Stimulated activated naive CD4-positive, alpha-beta T cell treated with Interleukin-2 at 50 U/mL for 16 hours (primary cell): ENCODE data around the gene CNRIP1.
"Not testable (repeated sequence)": the region's sequence is repeated elsewhere in the genome, so short reads cannot be mapped to it uniquely, and the experiment has no call there.

ENCODE experiments used
- DNase-seq: peaks from one replicate; lab custom pipeline; 2025; lab: John Stamatoyannopoulos, UW

CNRIP1 gene

DNA sequence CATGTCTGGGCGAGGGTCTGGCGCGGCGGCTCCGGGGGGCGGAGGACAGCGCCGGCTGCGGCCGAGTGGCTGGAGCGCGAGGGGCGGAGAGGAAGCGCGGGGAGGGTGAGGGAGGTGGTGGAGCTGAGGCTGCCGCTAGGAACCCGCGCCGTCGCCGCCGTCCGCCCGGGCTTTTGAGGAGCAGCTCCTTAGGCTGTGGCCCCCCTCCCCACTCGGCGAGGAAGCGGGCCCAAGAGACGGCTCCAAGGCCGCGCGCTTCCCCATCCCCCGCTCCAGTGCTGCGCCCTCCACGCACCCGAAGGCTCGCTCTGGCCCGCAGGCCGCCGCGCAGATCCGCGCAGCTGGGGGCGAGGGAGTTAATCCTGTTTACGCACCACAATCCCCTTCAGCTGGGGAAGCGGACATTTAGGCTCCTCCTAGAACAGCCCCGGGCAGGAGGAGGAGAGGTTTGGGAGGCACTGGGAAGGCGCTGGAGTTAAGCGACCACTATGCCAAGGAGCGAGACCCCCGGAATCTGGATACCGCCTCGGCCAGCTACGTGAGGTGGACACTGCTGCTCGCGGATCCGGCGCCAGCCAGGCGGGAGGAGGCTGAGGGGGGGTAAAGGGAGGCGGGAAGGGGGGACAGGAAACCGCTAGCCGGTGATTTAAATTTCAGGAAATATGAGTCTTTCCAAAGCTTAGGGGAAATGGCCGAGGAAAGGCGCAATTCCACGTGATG, at the start of gene CNRIP1:
TSS of gene CNRIP1 (minus strand) at position 552 of the 720 bp plus-strand sequence. CDS start at position 3, 549 bp downstream.
- DNase-seq, result no peak

- no peak for DNase-seq
Observed at GRCh38 chr2:68369337-68369734, 49.6 kb upstream of the CNRIP1 start.

DNA sequence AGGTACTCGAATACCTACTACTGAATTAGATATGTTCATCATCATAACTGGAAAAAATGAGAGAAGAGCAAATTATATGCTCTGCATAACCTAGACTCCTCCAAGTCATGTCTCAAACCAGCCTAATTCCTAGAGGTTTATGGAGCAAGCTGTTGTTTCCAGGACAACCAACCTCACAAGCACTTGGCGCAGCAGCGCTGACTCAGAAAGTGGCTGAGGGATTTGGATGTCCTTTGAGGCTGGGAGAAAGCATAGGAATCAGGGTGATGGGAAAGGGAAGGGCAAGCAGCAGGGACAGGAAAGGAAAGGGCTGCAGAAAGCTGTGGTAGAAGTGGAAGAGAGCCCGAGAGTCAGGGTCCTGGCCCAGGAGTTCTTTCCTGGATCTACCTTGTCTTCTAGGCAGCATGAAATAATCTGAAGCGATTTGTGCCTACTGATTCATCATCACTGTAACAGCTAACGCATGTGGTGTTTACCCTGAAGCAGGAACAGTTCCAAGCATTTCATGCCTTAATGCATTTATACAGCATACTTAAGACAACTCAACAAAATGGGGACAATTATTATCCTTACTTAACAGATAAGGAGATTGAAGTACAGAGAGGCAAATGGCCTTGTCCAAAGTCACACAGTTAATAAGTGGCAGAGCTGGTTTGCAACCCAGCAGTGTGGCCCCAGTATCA, 49.0 kb upstream of the CNRIP1 start:
- no peak for DNase-seq

DNA sequence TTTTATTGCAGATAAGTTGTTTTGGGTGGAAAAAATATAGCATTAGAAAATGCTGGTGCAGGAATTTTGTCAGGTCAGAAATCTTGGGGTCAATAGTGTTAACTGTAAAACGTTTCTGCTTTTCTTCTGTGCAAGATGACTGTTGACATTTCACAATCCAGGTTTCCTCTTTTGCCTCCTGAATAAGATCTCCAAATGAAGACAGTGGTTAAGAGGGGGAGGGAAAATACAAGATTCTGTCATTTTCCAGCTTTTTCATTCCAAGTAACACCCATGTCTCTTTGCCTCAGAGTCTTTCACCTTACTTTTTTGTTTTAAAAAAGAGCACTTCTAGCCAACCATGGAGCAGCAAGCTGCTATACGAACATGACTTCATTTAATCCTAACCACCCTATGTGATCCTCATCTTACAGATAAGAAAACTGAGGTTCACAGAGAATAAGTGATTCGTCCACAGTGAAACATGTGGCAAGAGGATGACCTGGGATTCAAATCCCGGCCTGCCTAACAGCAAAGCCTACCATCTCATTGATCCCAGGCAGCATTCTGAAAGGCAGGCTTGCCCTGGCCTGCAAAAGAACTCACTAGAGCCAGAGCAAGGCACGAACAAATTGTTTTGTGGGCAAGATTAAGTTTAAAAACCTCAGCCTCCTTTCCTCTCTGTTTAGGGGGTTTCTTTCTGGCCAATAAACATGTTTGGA, 48.4 kb upstream of the CNRIP1 start:
- no peak for DNase-seq

DNA sequence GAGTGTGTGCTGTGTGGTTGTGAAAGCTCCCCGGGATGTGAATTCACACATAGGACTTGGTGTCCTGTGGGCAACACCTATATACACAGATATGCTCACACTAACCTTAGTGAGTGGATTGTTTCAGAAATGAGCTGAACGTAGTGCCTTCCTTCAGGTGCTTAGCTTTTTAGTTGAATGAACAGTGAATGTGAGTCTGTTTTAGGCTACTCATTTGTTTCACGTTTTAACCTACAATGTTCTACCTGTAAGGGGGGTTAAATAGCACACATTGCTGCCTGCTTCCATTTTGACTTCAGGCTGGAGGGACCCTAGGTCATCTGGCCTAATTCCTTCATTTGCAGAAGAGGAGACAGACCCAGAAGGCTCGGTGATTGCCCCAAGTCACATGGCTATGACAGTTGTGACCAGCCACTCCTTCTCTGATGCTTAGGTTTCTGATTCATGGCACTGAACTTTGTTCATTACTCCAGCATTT, 46.4 kb upstream of the CNRIP1 start:
- DNase-seq, result no peak

- no peak for DNase-seq
Observed at GRCh38 chr2:68365087-68365486, 45.3 kb upstream of the CNRIP1 start, which contains the start of gene PLEK. Gene PLEK, plus strand, starts transcription at chr2:68365282. Its CDS starts 70 bp downstream, at chr2:68365352.

DNA sequence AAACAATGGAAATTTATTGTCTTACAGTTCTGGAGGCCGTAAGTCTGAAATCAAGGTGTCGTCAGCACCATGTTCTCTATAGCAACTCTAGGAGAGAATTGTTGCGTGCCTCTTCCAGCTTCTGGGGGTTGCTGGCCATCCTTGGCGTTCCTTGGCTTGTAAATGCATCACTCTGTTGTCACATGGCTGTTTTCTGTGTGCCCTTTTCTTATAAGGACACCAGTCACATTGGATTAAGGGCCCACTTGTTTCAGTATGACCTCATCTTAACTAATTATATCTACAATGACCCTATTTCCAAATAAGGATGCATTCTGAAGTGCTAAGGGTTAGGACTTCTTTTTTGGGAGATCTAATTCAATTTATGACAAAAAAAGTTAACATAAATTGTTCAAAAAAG, 44.0 kb upstream of the CNRIP1 start:
- no peak for DNase-seq

- DNase-seq, result no peak
Observed at GRCh38 chr2:68362749-68363148, 43.0 kb upstream of the CNRIP1 start.

DNA sequence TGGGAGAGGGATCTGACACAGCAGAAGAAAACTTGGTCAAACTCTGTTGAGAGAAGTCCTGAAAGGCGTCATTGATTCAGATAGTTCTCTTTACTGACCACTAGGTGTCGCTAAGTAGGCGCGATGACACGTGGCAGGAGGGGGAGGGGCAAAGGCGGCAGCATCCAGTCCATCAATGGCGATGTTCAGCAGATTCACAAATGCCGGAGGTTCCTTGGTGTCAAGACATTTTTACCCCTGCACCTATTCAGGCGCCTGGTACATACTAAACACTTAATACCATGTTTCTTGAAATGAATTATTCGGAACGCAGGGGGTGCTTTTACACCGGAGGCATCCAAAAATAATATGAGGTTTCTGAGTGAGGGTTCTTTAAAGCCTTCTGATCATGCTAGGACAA, 42.3 kb upstream of the CNRIP1 start:
- peak; percentile 76 for DNase-seq

GRCh38 chr2:68359889-68360288, 40.1 kb upstream of the CNRIP1 start:
- DNase-seq, result no peak

DNA sequence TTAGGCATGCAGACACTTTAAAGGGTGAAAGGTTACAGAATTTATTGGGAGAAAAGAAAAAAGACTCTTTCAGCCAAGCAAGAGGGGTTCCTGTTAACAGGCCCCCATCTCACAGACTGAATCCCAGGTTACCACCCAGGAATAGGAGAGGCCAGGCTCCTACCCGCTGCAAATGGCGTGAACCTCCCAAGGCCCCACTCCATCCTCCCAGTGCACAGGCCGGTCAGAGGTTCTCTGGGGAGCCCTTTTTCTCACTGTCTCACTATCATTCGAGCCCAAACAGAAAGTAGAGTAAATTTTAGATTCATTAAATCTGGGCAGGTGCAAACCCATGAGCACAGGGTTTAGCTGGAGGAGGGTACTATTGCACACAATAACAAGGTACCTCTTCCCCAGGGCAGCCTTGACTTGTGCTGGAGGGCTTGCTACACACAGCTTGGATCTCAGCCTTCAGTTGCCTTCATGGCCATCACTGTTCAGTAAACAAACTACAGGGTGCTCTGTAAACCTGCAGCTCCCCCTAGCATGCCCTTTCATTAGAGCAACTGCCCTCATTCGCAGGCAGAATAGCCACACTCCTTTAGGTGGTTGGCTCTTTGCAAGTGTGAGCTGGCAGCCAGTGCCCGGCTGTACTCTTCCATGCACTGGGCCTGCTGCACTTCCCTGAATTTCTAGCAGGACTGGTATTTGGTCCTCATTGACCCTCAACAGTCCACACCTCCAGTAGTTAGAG, 38.0 kb upstream of the CNRIP1 start:
- no peak for DNase-seq

- no peak for DNase-seq
Observed at GRCh38 chr2:68356599-68357239, 37.0 kb upstream of the CNRIP1 start.

DNA sequence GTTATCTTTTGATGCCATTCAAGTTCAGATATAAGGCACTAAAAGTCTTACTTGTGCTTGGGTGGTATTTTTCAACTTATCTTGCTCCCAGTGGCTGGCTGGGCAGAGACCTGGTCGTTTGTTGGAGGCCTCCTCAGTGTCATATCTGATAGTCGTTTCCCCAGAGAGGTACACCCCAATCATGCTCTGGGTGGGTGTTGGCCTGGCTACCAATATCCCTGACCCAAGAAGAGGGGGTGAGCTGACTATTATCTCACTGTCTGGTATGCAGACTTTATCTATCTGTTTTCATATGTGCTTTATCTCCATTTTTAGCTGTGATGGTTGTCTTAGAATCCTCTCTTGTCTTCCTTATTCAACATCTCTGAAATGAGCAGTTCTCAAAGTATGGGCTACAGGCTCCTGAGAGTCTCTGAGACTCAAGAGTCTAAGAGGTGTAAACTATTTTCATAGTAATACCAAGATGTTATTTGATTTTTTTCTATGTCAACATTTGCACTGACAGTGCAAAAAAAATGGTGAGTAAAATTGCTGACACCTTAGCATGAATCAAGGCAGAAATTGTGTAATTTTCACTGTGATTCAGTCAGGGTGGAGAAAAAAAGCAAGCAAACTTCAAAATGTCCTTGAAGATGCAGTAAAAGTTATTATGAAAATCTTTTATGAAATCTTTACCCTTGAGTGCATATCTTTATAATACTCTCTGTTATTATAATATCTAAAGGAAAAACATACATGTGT, 33.1 kb upstream of the CNRIP1 start:
- no peak for DNase-seq

DNA sequence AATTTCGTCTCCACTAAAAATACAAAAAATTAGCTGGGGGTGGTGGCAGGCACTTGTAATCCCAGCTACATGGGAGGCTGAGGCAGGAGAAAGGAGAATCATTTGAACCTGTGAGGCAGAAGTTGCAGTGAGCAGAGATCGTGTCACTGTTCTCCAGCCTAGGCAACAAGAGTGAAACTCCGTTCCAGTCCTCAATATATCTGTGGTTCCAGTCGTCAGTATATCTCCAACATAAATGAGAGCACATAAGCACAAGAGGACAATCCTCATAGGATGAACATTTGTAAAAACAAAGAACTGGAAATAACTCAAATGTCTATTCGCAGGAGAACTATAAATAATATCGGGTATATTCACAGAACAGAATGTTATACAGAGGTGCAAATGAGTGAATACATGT, 32.2 kb upstream of the CNRIP1 start:
- no peak for DNase-seq

- not testable (repeated sequence) for DNase-seq
Observed at GRCh38 chr2:68349091-68349490, 29.3 kb upstream of the CNRIP1 start.

GRCh38 chr2:68345129-68345875, 25.6 kb upstream of the CNRIP1 start:
- no peak for DNase-seq

DNA sequence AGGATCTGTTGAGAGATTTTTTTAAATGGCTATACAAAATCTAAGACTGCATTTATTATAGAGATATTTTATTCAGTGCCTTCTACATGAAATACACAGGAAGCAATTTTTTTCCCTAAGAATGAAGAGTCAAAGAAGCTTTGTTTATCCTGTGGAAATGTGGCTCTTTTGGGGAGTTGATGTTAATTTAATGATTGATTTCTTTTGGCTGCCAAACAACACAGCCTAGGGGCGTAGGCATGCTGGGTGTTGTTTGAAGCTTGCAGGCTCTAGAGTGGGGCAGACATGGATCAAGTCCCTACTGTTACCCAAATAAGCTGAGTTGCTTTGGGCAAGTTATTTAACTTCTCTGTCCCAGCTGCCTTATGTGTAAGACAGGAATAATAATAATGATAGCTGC, 24.3 kb upstream of the CNRIP1 start:
- DNase-seq, result no peak

GRCh38 chr2:68342470-68342869, 22.7 kb upstream of the CNRIP1 start:
- no peak for DNase-seq

DNA sequence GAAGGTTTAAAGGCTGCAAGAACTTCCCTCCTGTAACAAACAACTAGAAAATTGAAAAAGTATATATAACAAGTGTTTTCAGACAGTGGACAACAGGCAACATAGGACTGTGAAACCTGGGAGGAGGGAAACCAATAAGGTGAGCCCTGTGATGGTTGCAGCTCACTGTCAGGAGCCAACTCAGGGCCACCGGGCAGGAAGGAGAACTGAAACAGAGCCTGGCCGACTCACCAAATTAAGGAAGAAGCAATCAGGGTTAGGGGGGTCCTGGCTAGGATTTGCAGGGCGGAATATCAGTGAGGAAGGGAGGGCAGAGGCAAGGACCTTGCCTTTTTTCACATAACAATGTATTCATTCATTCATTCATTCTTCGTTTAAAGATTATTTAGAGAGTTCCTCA, 21.8 kb upstream of the CNRIP1 start:
- no peak for DNase-seq

DNA sequence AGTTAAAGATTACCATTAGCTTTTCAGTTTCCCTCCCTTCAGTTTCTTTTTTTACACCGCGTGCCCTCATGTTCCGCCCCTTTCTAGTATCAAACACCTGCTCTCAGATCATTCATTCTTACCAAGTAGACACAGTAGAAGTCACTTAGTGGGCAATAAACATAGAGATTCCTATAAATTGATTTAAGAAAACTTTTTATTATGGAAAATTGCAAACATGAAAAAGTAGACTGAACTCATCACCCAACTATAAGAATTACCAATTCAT, 21.2 kb upstream of the CNRIP1 start:
- no peak for DNase-seq
